Colonic mucosa (tissue), 4 donors: ENCODE measurements around the gene AKAP8. TPM values are rescaled to one million over a fixed set of nuclear protein-coding genes. Genes with fewer than 3 reads are reported as not detected.
"Not testable (repeated sequence)": the region's sequence is repeated elsewhere in the genome, so short reads cannot be mapped to it uniquely, and the experiment has no call there.

Source experiments
- DNase-seq: peaks from one replicate; pipeline ENCODE4 v3.0.0-alpha.2; 2020
- H3K27ac ChIP-seq: fragments of 200-600 bp; one replicate; pipeline ENCODE4 v1.8.0; 2021
- H3K27me3 ChIP-seq: fragments of 200-600 bp; one replicate; pipeline ENCODE4 v1.8.0; 2021
- H3K36me3 ChIP-seq: fragments of 200-600 bp; one replicate; pipeline ENCODE4 v1.8.0; 2021
- H3K4me1 ChIP-seq: fragments of 200-600 bp; one replicate; pipeline ENCODE4 v1.8.0; 2021; ENCODE audit warnings: mild to moderate bottlenecking
- H3K4me3 ChIP-seq: fragments of 200-600 bp; one replicate; pipeline ENCODE4 v1.8.0; 2021
- H3K9ac ChIP-seq, 2 donors: one replicate each; pipeline ENCODE4 v1.7.0; 2013; ENCODE audit warnings: control low read depth in 2 of 2, low read depth in 2 of 2, low read length in 2 of 2
- H3K9me3 ChIP-seq: fragments of 200-600 bp; one replicate; pipeline ENCODE4 v1.8.0; 2021
- CTCF ChIP-seq: fragments of 200-600 bp; IDR thresholded peaks from one replicate; pipeline ENCODE4 v1.8.0; 2022; ENCODE audit warnings: antibody characterized with exemption, mild to moderate bottlenecking
- intact Hi-C: fragments of 100-400 bp; cut with DNase I; formaldehyde crosslinking; loops from one replicate; pipeline ENCODE4 v1.14.1; 2022
- total RNA-seq, 2 donors: library from RNA; stranded (reverse); fragmentation: NEBNext Ultra II Directional in 1 of 2; extraction: Animal tissue kit (Norgen Biotek cat#: 25700) in 1 of 2; gene quantifications; one replicate each; pipeline ENCODE4 v1.2.1, GENCODE V29; 2021
- donor health status: healthy.
- donor health status: DM: no; HTN: no; CAD: no.
- donor health status: DM: no; HTN: no; CAD: no.

The AKAP8 gene
- total RNA-seq, 2 donors from 2014 or later, result 37.0 to 55.2 TPM

- H3K36me3 ChIP-seq, result peaks cover 38% of the 10 kb centered on the region
- intact Hi-C loops, result no loop called here
- TF ChIP-seq CTCF, result no peak
- H3K27ac ChIP-seq, result no peak overlapping the region
- no peak for DNase-seq
- H3K4me1 ChIP-seq, result no peaks in the 10 kb centered on the region
- no peaks in the 10 kb centered on the region for H3K27me3 ChIP-seq
- H3K9me3 ChIP-seq, result no peaks in the 10 kb centered on the region
- H3K9ac ChIP-seq, result no peak overlapping the region
- no peak overlapping the region for H3K4me3 ChIP-seq
Measured at GRCh38 chr19:15368051-15368632, 11.4 kb downstream of the AKAP8 start.

GRCh38 chr19:15367439-15367838 is 12.1 kb downstream of the AKAP8 start:
- Histone ChIP-seq H3K4me3 (no peak overlapping the region), H3K9me3 (no peaks in the 10 kb centered on the region), H3K4me1 (no peaks in the 10 kb centered on the region), H3K27me3 (no peaks in the 10 kb centered on the region), H3K36me3 (peaks cover 31% of the 10 kb centered on the region), H3K27ac (no peak overlapping the region), H3K9ac (no peak overlapping the region)
- no peak for TF ChIP-seq CTCF
- no peak for DNase-seq
- intact Hi-C loops, result no loop called here

GRCh38 chr19:15365264-15365663 is 14.3 kb downstream of the AKAP8 start:
- no peaks in the 10 kb centered on the region for H3K4me1 ChIP-seq
- H3K27ac ChIP-seq, result no peak overlapping the region
- no peaks in the 10 kb centered on the region for H3K9me3 ChIP-seq
- no peak overlapping the region for H3K9ac ChIP-seq
- H3K4me3 ChIP-seq, result no peak overlapping the region
- H3K36me3 ChIP-seq, result peaks cover 23% of the 10 kb centered on the region
- no peak for TF ChIP-seq CTCF
- no peaks in the 10 kb centered on the region for H3K27me3 ChIP-seq
- intact Hi-C loops, result no loop called here
- DNase-seq, result no peak

GRCh38 chr19:15363791-15364190 is 15.8 kb downstream of the AKAP8 start:
- DNase-seq, H3K27me3 ChIP-seq, H3K9me3 ChIP-seq, H3K27ac ChIP-seq, intact Hi-C loops, H3K4me3 ChIP-seq, H3K4me1 ChIP-seq, H3K9ac ChIP-seq: not testable (repeated sequence)
- peaks cover 17% of the 10 kb centered on the region for H3K36me3 ChIP-seq

GRCh38 chr19:15363048-15363447 is 16.5 kb downstream of the AKAP8 start:
- H3K27me3 ChIP-seq, H3K4me3 ChIP-seq, H3K36me3 ChIP-seq, DNase-seq, intact Hi-C loops, H3K9ac ChIP-seq, H3K9me3 ChIP-seq, H3K4me1 ChIP-seq, H3K27ac ChIP-seq: not testable (repeated sequence)

GRCh38 chr19:15360015-15360414 is 19.6 kb downstream of the AKAP8 start:
- not testable (repeated sequence) for H3K9ac ChIP-seq, H3K27ac ChIP-seq

GRCh38 chr19:15358918-15359317 is 20.7 kb downstream of the AKAP8 start:
- H3K27ac ChIP-seq, result no peak overlapping the region
- peaks cover 11% of the 10 kb centered on the region for H3K36me3 ChIP-seq
- no peaks in the 10 kb centered on the region for H3K4me1 ChIP-seq
- intact Hi-C loops, result no loop called here
- H3K9ac ChIP-seq, result no peak overlapping the region
- no peak overlapping the region for H3K4me3 ChIP-seq
- no peak for TF ChIP-seq CTCF
- DNase-seq, result no peak
- H3K9me3 ChIP-seq, result no peaks in the 10 kb centered on the region
- no peaks in the 10 kb centered on the region for H3K27me3 ChIP-seq

More at GRCh38 chr19:15360015-15360414, 19.6 kb downstream of the AKAP8 start:
- H3K4me3 ChIP-seq, intact Hi-C loops, H3K4me1 ChIP-seq, H3K9me3 ChIP-seq, DNase-seq, H3K27me3 ChIP-seq: not testable (repeated sequence)
- H3K36me3 ChIP-seq, result peaks cover 11% of the 10 kb centered on the region
